ENCODE data around the gene CA10. TPM values are rescaled to one million over a fixed set of nuclear protein-coding genes. Genes with fewer than 3 reads are reported as not detected.

The CA10 gene
- total RNA-seq, 1 experiment from 2014 or later, result not detected

GRCh38 chr17:51640108-51640622 is 518.3 kb downstream of the CA10 start:
- Histone ChIP-seq H3K4me3 (no peak overlapping the region), H3K36me3 (ENCODE audit: low read depth) (no peaks in the 10 kb centered on the region), H3K4me2 (no peak overlapping the region), H3K9me3 (ENCODE audit: insufficient read depth, low read depth) (no peaks in the 10 kb centered on the region; the same call in 1 of the 2 replicates), H2AFZ (no peak overlapping the region), H3K27me3 (ENCODE audit: insufficient read depth, low read depth) (peaks cover 15% of the 10 kb centered on the region), H3K4me1 (replicated peaks; ENCODE audit: insufficient read depth) (no peaks in the 10 kb centered on the region), H3K9me2 (ENCODE audit: insufficient read depth) (no peaks in the 10 kb centered on the region), H3K27ac (no peak overlapping the region), H3F3A (ENCODE audit: insufficient read depth, low read depth) (no peaks in the 10 kb centered on the region), H4K20me1 (ENCODE audit: insufficient read depth) (no peaks in the 10 kb centered on the region), H3K79me2 (ENCODE audit: low read depth) (no peaks in the 10 kb centered on the region)
- no TSS peak for BruUV-seq (replicated peaks)
- peak; percentile 0 to 50 for DNase-seq
- ChIA-PET CTCF (no interaction called here), POLR2A (ENCODE audit: unreplicated experiment) (no interaction called here)
- intact Hi-C loops (cut with micrococcal nuclease; ENCODE audit: unreplicated experiment), result no loop called here
- TF ChIP-seq EZH2 (IDR thresholded peaks at IDR 0.05; ENCODE audit: low read depth), result no peak
- TF ChIP-seq, protein P1, sequence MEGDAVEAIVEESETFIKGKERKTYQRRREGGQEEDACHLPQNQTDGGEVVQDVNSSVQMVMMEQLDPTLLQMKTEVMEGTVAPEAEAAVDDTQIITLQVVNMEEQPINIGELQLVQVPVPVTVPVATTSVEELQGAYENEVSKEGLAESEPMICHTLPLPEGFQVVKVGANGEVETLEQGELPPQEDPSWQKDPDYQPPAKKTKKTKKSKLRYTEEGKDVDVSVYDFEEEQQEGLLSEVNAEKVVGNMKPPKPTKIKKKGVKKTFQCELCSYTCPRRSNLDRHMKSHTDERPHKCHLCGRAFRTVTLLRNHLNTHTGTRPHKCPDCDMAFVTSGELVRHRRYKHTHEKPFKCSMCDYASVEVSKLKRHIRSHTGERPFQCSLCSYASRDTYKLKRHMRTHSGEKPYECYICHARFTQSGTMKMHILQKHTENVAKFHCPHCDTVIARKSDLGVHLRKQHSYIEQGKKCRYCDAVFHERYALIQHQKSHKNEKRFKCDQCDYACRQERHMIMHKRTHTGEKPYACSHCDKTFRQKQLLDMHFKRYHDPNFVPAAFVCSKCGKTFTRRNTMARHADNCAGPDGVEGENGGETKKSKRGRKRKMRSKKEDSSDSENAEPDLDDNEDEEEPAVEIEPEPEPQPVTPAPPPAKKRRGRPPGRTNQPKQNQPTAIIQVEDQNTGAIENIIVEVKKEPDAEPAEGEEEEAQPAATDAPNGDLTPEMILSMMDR (conservative IDR thresholded peaks at IDR 0.05), result peak; percentile 45

GRCh38 chr17:51638971-51639370 is 519.5 kb downstream of the CA10 start:
- H3K36me3 ChIP-seq (ENCODE audit: low read depth), result no peaks in the 10 kb centered on the region
- ChIA-PET POLR2A (ENCODE audit: unreplicated experiment) (no interaction called here), CTCF (no interaction called here)
- BruUV-seq (replicated peaks), result no TSS peak
- peaks cover 15% of the 10 kb centered on the region for H3K27me3 ChIP-seq (ENCODE audit: insufficient read depth, low read depth)
- no peak overlapping the region for H3K4me2 ChIP-seq
- no peaks in the 10 kb centered on the region for H3K79me2 ChIP-seq (ENCODE audit: low read depth)
- H3K9me3 ChIP-seq (ENCODE audit: insufficient read depth, low read depth), result no peaks in the 10 kb centered on the region; the same call in 1 of the 2 replicates
- intact Hi-C loops (cut with micrococcal nuclease; ENCODE audit: unreplicated experiment), result no loop called here
- H3K4me1 ChIP-seq (replicated peaks; ENCODE audit: insufficient read depth), result no peaks in the 10 kb centered on the region
- H3K4me3 ChIP-seq, result no peak overlapping the region
- no peak overlapping the region for H2AFZ ChIP-seq
- H3F3A ChIP-seq (ENCODE audit: insufficient read depth, low read depth), result no peaks in the 10 kb centered on the region
- H3K27ac ChIP-seq, result no peak overlapping the region
- DNase-seq, result no peak
- H4K20me1 ChIP-seq (ENCODE audit: insufficient read depth), result no peaks in the 10 kb centered on the region
- no peaks in the 10 kb centered on the region for H3K9me2 ChIP-seq (ENCODE audit: insufficient read depth)
- TF ChIP-seq, protein P1 (conservative IDR thresholded peaks at IDR 0.05), result no peak
- no peak for TF ChIP-seq EZH2 (IDR thresholded peaks at IDR 0.05; ENCODE audit: low read depth)

DNA sequence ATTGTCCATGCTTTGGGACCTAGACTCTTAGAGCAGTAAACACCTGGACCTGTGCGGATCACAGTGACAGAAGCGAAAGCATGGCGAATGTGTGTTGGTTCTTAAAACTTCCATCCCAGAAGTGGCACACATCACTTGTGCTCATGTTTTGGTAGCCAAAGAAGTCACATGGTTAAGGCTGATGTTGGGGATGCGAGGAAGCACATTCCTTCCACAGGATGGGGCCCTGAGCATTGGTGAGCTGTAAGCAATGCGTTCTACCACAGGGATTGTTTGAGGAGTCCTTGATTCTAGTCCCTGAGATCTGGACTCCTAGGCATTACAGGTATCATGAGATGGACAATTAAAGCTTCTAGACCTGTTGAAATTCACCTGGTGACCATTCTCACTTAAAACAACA is 522.2 kb downstream of the CA10 start:
- intact Hi-C loops (cut with micrococcal nuclease; ENCODE audit: unreplicated experiment), result no loop called here
- Histone ChIP-seq H3K4me3 (no peak overlapping the region), H4K20me1 (ENCODE audit: insufficient read depth) (no peaks in the 10 kb centered on the region), H3K36me3 (ENCODE audit: low read depth) (no peaks in the 10 kb centered on the region), H3K4me2 (no peak overlapping the region), H3F3A (ENCODE audit: insufficient read depth, low read depth) (no peaks in the 10 kb centered on the region), H3K27ac (no peak overlapping the region), H3K9me3 (ENCODE audit: insufficient read depth, low read depth) (no peaks in the 10 kb centered on the region), H2AFZ (no peak overlapping the region), H3K4me1 (replicated peaks; ENCODE audit: insufficient read depth) (no peaks in the 10 kb centered on the region), H3K27me3 (ENCODE audit: insufficient read depth, low read depth) (no peaks in the 10 kb centered on the region), H3K9me2 (ENCODE audit: insufficient read depth) (no peaks in the 10 kb centered on the region), H3K79me2 (ENCODE audit: low read depth) (no peaks in the 10 kb centered on the region)
- TF ChIP-seq, protein P1 (conservative IDR thresholded peaks at IDR 0.05), result no peak
- no peak for TF ChIP-seq EZH2 (IDR thresholded peaks at IDR 0.05; ENCODE audit: low read depth)
- BruUV-seq (replicated peaks), result no TSS peak
- CTCF ChIA-PET, result no interaction called here
- DNase-seq, result no peak
- POLR2A ChIA-PET (ENCODE audit: unreplicated experiment), result no interaction called here

All from PC-9 (cell line).